Adrenal gland (tissue), 12 donors: ENCODE measurements around the gene NXNL1. TPM values are rescaled to one million over a fixed set of nuclear protein-coding genes. Genes with fewer than 3 reads are reported as not detected.
A peak's percentile ranks its signal among the peaks of the same experiment; 100 is the strongest.
"Not testable (repeated sequence)": the region's sequence is repeated elsewhere in the genome, so short reads cannot be mapped to it uniquely, and the experiment has no call there.

Experiments used
- DNase-seq, 7 donors: peaks; one replicate each; pipeline ENCODE4 v3.0.0-alpha.2; 2019 to 2020
- H3K27ac ChIP-seq, 5 donors: fragments of 200-600 bp; sonication (generic) in 4 of 5; 1 replicate in 3 of 5; 2 replicates in 2 of 5; pipeline versions ENCODE4 v1.5.1 to v1.8.0; 2016 to 2020; ENCODE audit warnings: mild to moderate bottlenecking in 1 of 5
- H3K27me3 ChIP-seq: fragments of 200-600 bp; 2 replicates; pipeline ENCODE4 v1.8.0; 2021
- H3K36me3 ChIP-seq, 2 donors: fragments of 200-600 bp; replicated peaks in 1 of 2; 1 replicate in 1 of 2; 2 replicates in 1 of 2; pipeline versions ENCODE4 v1.5.1 to v1.8.0; 2018 to 2022
- H3K4me1 ChIP-seq, 2 donors: fragments of 200-600 bp; replicated peaks in 1 of 2; 1 replicate in 1 of 2; 2 replicates in 1 of 2; pipeline versions ENCODE4 v1.5.1 to v1.8.0; 2018 to 2021
- H3K4me3 ChIP-seq, 4 donors: fragments of 200-600 bp; sonication (generic) in 3 of 4; one replicate each; pipeline ENCODE4 v1.5.1; 2016 to 2018
- H3K9me3 ChIP-seq, 3 donors: fragments of 200-600 bp; sonication (generic) in 1 of 3; replicated peaks in 1 of 3; 1 replicate in 2 of 3; 2 replicates in 1 of 3; pipeline versions ENCODE4 v1.5.1 to v1.8.0; 2016 to 2021
- CTCF ChIP-seq, 6 experiments: fragments of 450-650 bp in 4 of 6; fragments of 200-600 bp in 2 of 6; sonication (generic) in 1 of 6; IDR thresholded peaks; 1 replicate in 5 of 6; 2 replicates in 1 of 6; pipeline versions ENCODE4 v1.5.1 to v1.8.0; 2016 to 2021; ENCODE audit warnings: antibody characterized with exemption in 6 of 6, mild to moderate bottlenecking in 2 of 6, moderate library complexity in 1 of 6
- POLR2A ChIP-seq, 2 donors: fragments of 450-650 bp; IDR thresholded peaks; one replicate each; pipeline ENCODE4 v1.6.1; 2017; ENCODE audit warnings: antibody characterized with exemption in 2 of 2, mild to moderate bottlenecking in 2 of 2, moderate library complexity in 1 of 2
- WGBS, 4 donors: extraction: QIAGEN DNeasy Blood & Tissue Kit in 2 of 4; methylation state at CpG; one replicate each; pipeline versions ENCODE4 v1.1.5 to v1.1.7; 2013 to 2017; 5-methylcytosine and 5-hydroxymethylcytosine counted together
- intact Hi-C, 2 donors: fragments of 100-400 bp; cut with DNase I; formaldehyde crosslinking; loops; one replicate each; pipeline versions ENCODE4 v1.14.1 to v1.15.0; 2022 to 2023
- polyA plus RNA-seq, 3 donors: library from polyadenylated mRNA; stranded (reverse); fragments of 200-250 nt in 2 of 3; fragments of 350-450 nt in 1 of 3; fragmentation: Illumina TruSeq in 1 of 3; extraction: RNeasy Lipid Tissue Mini Kit (QIAGEN cat#74804) in 1 of 3; gene quantifications; one replicate each; pipeline ENCODE4 v1.2.3, GENCODE V29; 2013 to 2014
- total RNA-seq, 9 donors: library from RNA; depleted of rRNA in 4 of 9; stranded (reverse); fragments of >200 nt in 4 of 9; fragments of 120-200 nt in 1 of 9; fragmentation: NEBNext Ultra II Directional in 1 of 9; extraction: Animal tissue kit (Norgen Biotek cat#: 25700) in 1 of 9; gene quantifications; one replicate each; pipeline versions ENCODE4 v1.1.0 to v1.2.4, GENCODE V29; 2013 to 2023
- donor health status: healthy with polysubstance abuse.
- donor health status: Bipolar disorder and iron deficiency.
- donor health status: DM: yes; HTN: yes; CAD: no.
- donor health status: DM: no; HTN: no; CAD: no.
- donor health status: DM: no; HTN: no; CAD: no.
- donor health status: DM: yes; HTN: yes; CAD: no.

NXNL1 gene
- total and polyA plus RNA-seq, 12 donors = 0.41 to 4.8 (median 1.7) TPM; not detected in 5

GRCh38 chr19:17479325-17479791 is 18.6 kb upstream of the NXNL1 start:
- no peak for DNase-seq
- Histone ChIP-seq H3K27ac (no peak overlapping the region), H3K4me3 (no peak overlapping the region), H3K9me3 (no peaks in the 10 kb centered on the region), H3K36me3 (no peaks in the 10 kb centered on the region), H3K27me3 (no peaks in the 10 kb centered on the region), H3K4me1 (peaks cover 12 to 17% of the 10 kb centered on the region in 2 donors)
- 68 to 76% (median 74%) methylated on average over 6 of the region's 6 CpGs for WGBS, 4 donors
- TF ChIP-seq POLR2A (IDR thresholded peaks at IDR 0.05) (no peak), CTCF (IDR thresholded peaks at IDR 0.05) (no peak)
- intact Hi-C loops = no loop called here

GRCh38 chr19:17475541-17476115 is 14.9 kb upstream of the NXNL1 start:
- peak overlapping the region in 4 of 5 donors; percentile 7 to 78 (median 59) for H3K27ac ChIP-seq
- peak in 5 of 7 donors; percentile 48 to 74 (median 56) for DNase-seq
- H3K4me1 ChIP-seq = peaks cover 29 to 33% of the 10 kb centered on the region in 2 donors
- no peaks in the 10 kb centered on the region for H3K9me3 ChIP-seq
- no peaks in the 10 kb centered on the region for H3K36me3 ChIP-seq
- no peak for TF ChIP-seq CTCF (IDR thresholded peaks at IDR 0.05)
- TF ChIP-seq POLR2A (IDR thresholded peaks at IDR 0.05) = no peak
- intact Hi-C loops = no loop called here
- no peak overlapping the region for H3K4me3 ChIP-seq
- WGBS, 4 donors = 32 to 52% (median 38%) methylated on average over 7 to 10 of the region's 10 CpGs
- H3K27me3 ChIP-seq = no peaks in the 10 kb centered on the region

- H3K27ac ChIP-seq = peak overlapping the region in 3 of 5 donors; percentile 19 to 78 (median 64)
- WGBS, 4 donors = 74 to 82% (median 75%) methylated on average over 5 to 6 of the region's 6 CpGs
Measured at GRCh38 chr19:17475011-17475540, 14.3 kb upstream of the NXNL1 start.

GRCh38 chr19:17473041-17473440 is 12.3 kb upstream of the NXNL1 start:
- H3K9me3 ChIP-seq = no peaks in the 10 kb centered on the region
- intact Hi-C loops = no loop called here
- H3K27me3 ChIP-seq = no peaks in the 10 kb centered on the region
- peaks cover 34 to 45% of the 10 kb centered on the region in 2 donors for H3K4me1 ChIP-seq
- H3K36me3 ChIP-seq = no peaks in the 10 kb centered on the region
- H3K4me3 ChIP-seq = no peak overlapping the region
- DNase-seq = peak in 6 of 7 donors; percentile 52 to 72 (median 66)
- TF ChIP-seq POLR2A (IDR thresholded peaks at IDR 0.05) (no peak), CTCF (IDR thresholded peaks at IDR 0.05) (no peak)
- H3K27ac ChIP-seq = peak overlapping the region in 3 of 5 donors; percentile 18 to 55 (median 46)
- WGBS, 4 donors = 59 to 69% (median 67%) methylated on average over 9 of the region's 9 CpGs

More at GRCh38 chr19:17475011-17475540, 14.3 kb upstream of the NXNL1 start:
- H3K9me3 ChIP-seq, H3K4me3 ChIP-seq, DNase-seq, H3K27me3 ChIP-seq, H3K36me3 ChIP-seq, intact Hi-C loops: not testable (repeated sequence)
- peaks cover 29 to 33% of the 10 kb centered on the region in 2 donors for H3K4me1 ChIP-seq
